Measurements from ENCODE around the gene C2orf92.
"Not testable (repeated sequence)": the region's sequence is repeated elsewhere in the genome, so short reads cannot be mapped to it uniquely, and the experiment has no call there.

Gene C2orf92

DNA sequence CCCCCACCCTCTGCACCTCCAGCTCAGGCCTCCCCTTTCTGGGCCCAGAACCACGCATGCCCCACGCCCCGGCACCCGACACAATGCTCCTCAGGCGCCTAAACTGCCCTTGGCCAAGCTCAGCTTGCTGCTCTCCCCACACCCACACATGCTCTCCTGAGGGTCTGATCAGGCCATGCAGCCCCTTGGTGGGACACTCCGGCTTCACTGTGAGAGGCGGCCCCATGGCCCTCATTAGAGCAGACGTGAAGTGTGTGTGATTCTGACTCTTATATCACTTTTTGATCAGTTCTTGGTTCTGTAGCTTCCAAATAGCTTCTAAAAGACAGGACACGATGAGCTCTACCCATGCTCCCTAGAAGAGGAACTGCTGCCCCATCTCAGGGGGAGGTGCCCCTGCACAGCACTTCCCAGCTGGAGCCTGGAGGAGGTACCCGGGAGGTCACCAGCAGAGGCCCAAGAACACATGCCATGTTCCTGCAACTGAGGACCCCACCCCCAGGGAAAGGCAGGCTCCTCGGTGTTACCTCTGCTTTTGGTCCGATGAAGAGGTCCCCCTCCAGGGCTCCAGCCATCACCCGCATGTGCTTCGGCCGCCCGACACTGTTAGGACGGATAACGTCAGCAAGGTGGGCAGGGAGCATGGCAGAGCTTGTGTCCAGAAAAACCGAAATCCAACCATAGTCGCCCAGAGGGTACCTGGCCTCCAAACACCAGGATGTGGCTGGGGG, 9.3 kb upstream of the C2orf92 start:
- DNase-seq (ENCODE audit: low read depth), result no peak

DNA sequence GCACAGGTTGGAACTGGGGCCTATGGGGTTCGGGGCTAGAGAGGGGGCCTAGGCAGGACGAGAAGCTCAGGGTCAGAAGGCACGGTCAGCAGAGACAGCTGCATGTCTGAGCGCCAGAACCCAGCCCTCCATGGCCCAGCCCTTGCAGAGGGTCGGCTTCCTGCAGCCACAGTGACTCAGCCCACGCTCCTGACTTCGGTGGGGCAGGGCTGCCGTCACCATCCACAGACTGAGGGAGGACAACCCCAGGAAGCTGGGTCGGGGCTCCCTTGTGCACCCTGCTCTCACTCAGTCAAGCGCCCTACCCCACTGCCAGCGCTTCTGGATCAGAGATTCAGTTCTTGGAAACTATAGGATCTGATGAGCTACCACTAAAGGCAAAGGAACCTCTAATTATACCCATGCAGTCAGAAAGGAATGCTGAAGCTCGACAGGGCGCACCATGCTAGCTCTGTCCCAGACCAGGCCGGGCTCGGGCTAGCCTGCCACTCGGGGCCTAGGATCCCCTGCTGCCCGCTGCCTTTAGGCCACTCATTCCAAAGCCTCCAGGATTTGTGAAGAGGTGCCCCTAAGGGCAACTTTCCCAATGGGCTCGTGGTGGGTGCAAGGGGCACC, 8.6 kb upstream of the C2orf92 start:
- no peak for DNase-seq (ENCODE audit: low read depth)

GRCh38 chr2:97661927-97662326, 7.6 kb upstream of the C2orf92 start:
- no peak for DNase-seq (ENCODE audit: low read depth)

GRCh38 chr2:97662386-97662894, 7.1 kb upstream of the C2orf92 start:
- DNase-seq (ENCODE audit: low read depth), result no peak

GRCh38 chr2:97662895-97663625, 6.5 kb upstream of the C2orf92 start:
- no peak for DNase-seq (ENCODE audit: low read depth)

- DNase-seq (ENCODE audit: low read depth), result no peak
Observed at GRCh38 chr2:97663626-97663961, 5.9 kb upstream of the C2orf92 start.

GRCh38 chr2:97663962-97664635, 5.4 kb upstream of the C2orf92 start, which contains the start of gene ACTR1B:
Gene ACTR1B (minus strand): TSS chr2:97664044. CDS start chr2:97663890, 154 bp downstream.
- peak; percentile 89 for DNase-seq (ENCODE audit: low read depth)

GRCh38 chr2:97664636-97664970, 4.9 kb upstream of the C2orf92 start:
- DNase-seq (ENCODE audit: low read depth), result no peak

- no peak for DNase-seq (ENCODE audit: low read depth)
Observed at GRCh38 chr2:97670471-97670870, 958 bp downstream of the C2orf92 start.

DNA sequence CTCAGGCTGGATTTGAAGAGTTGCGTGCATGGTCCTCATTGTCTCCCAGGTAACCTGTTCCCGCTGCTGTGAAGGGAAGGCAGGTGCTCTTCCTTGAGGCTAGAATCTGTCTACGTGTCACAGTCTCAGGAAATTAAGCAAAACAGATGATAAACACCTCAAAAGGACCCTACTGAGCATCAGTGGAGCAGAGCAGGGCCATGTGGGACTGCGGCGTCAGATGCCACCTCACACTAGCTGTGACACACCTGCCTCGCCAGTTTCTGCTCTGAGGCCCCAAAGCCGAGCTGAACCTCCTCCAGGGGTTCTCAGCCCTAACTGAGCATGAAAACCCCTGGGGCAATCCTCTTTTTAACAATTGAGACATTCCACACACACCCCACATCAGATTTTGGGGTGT, 2.0 kb downstream of the C2orf92 start:
- no peak for DNase-seq (ENCODE audit: low read depth)

- not testable (repeated sequence) for DNase-seq (ENCODE audit: low read depth)
Observed at GRCh38 chr2:97672606-97673140, 3.2 kb downstream of the C2orf92 start.

DNA sequence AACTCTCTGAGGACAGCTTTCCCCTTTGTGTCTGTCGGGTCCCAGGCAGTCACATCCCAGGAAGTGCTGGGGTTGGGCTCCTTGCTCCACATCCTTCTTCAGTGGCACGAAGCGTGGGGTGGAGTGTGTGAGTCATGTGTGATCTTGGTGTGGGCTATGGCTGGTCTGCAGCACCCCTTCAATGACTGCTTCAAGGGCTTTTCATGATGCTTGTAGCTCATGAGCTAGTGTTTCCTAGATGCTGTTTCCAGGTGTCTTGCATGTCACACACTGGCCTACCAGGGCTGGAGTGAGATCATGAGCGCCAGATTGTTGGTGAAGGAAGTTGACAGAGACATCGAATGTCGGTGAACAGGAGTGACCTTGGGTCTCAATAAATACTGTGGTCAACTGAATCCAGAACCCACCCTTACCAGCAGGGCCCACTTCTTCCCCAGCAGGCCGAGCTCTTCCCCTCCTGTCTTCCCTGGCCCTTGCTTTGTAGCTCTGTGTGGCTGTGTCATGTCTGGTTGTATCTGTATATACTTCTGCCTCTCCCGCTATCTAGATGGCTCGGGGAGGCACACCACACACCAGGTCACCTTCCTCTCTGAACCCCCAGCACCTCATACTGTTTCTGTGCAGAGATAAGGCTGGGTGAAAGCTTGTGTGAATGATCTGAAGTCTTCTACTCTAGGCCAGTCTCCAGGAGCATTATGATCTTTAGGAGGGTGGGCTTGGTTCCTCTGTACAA, 3.8 kb downstream of the C2orf92 start:
- no peak for DNase-seq (ENCODE audit: low read depth)

GRCh38 chr2:97673915-97674283, 4.4 kb downstream of the C2orf92 start:
- DNase-seq (ENCODE audit: low read depth), result no peak

GRCh38 chr2:97675430-97676113, 6.1 kb downstream of the C2orf92 start:
- DNase-seq (ENCODE audit: low read depth), result no peak

DNA sequence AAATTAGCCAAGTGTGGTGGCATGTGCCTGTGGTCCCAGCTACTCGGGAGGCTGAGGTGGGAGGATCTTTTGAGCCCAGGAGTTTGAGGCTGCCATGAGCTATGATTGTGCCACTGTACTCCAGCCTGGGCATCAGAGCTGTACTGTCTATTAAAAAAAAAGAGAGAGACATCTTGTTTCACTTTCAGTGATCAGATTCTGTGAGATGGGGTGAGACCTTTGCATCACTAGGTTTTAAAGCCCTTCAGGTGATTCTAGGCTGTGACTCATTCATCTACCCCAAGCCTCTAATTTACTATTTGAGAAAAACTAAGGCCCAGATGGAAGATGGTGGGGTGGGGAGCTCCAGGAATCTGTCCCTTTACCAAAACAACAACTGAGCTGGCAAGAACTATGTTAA, 7.1 kb downstream of the C2orf92 start:
- no peak for DNase-seq (ENCODE audit: low read depth)

DNA sequence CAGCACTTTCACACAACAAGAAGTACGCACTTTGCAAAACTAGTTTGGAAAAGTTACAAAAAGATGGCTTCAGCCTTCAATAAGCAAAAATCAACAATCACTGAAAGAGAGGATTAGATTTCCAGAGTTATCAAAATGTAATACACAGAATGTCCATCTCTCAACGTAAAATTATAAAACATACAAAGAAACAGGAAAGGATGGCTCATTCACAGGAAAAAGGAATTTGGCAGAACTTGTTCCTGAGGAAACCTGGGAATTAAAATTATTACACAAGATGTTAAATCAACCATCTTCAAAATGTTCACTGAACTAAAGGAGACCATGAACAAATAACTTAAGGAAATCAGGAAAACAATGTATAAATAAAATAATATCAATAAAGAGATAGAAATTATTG, 8.0 kb downstream of the C2orf92 start:
- no peak for DNase-seq (ENCODE audit: low read depth)

GRCh38 chr2:97678298-97678697, 8.8 kb downstream of the C2orf92 start:
- DNase-seq (ENCODE audit: low read depth), result no peak

DNA sequence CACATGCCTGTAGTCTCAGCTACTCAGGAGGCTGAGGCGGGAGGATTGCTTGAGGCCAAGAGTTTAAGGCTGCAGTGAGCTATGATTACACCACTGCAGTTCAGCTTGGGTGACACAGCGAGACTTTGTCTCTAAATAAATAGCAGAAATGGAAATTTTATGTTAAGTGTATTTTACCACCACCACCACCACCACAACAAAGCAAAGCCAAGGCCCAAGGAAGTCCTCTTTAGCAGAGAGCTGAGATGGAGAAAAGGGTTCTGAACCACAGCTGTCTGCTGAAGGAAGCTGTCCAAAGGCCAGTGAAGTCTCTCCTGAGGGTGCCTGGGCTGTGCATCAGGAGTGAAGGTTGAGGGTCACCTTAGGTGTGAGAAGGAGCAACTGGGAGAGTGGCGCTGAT, 17.7 kb downstream of the C2orf92 start:
- not testable (repeated sequence) for DNase-seq (ENCODE audit: low read depth)

GRCh38 chr2:97688062-97688827, 18.7 kb downstream of the C2orf92 start:
- DNase-seq (ENCODE audit: low read depth), result no peak

DNA sequence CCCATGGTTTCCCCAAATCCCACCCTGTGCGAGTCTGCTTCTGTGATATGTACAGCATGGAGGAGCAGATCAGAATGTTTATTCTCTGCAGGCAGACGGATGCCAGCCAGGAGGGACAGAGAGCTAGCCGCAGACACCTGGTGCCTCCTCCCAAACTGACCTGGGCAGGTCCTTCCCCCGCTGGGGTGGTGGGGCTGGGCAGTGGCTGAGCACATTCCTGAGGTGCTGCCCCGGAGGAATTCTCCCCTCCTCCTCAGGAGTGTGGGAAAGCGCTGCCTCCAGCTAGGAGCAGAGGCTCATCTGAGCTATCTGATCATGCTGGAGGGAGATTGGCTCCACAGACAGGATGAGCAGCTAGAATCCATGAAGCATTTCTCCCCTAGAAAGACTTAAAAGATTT, 21.7 kb downstream of the C2orf92 start:
- no peak for DNase-seq (ENCODE audit: low read depth)

Measured in CMK (cell line).